IMR-90 (cell line): ENCODE measurements around the gene TTLL8. TPM values are rescaled to one million over a fixed set of nuclear protein-coding genes. Genes with fewer than 3 reads are reported as not detected.

Source experiments
- ATAC-seq: fragments of 200-7000 bp; cut with Tn5 transposase; 2 replicates; pipeline ENCODE4 v1.9.1; 2020; ENCODE audit warnings: low read depth, mild to moderate bottlenecking, moderate library complexity
- BruUV-seq: library from RNA; stranded (reverse); fragments of 400-500 nt; replicated peaks from 2 replicates; lab custom pipeline; 2021; lab: Mats Ljungman, UMichigan
- CTCF ChIA-PET: fragments of 300-600 bp; formaldehyde crosslinking; extraction: SDS; loops from one replicate; lab custom pipeline; 2021; ENCODE audit warnings: antibody characterized with exemption; lab: Yijun Ruan, JAX
- POLR2A ChIA-PET: fragments of 300-600 bp; sonication (Branson Sonifier 250); formaldehyde crosslinking; loops from one replicate; lab custom pipeline; 2022; ENCODE audit warnings: antibody characterized with exemption; ENCODE audit not compliant: unreplicated experiment; lab: Charles Lee
- DNase-seq: peaks from one replicate; pipeline ENCODE4 v3.0.0; 2013
- H2AFZ ChIP-seq: replicated peaks from 2 replicates; pipeline ENCODE3; 2013; ENCODE audit warnings: low read length, mild to moderate bottlenecking; ENCODE audit not compliant: poor library complexity
- H2AK5ac ChIP-seq: 2 replicates; pipeline ENCODE4 v1.6.1; 2013; ENCODE audit warnings: low read depth, low read length, inconsistent platforms
- H2AK9ac ChIP-seq: replicated peaks from 2 replicates; pipeline ENCODE3; 2013; ENCODE audit warnings: mild to moderate bottlenecking, low read depth, low read length, moderate library complexity; ENCODE audit not compliant: poor library complexity
- H2BK120ac ChIP-seq: 2 replicates; pipeline ENCODE4 v1.6.1; 2013; ENCODE audit warnings: low read depth, low read length, inconsistent platforms
- H2BK15ac ChIP-seq: 3 replicates; pipeline ENCODE4 v1.6.1; 2013; ENCODE audit warnings: low read depth, low read length, inconsistent platforms
- H2BK20ac ChIP-seq: 2 replicates; pipeline ENCODE4 v1.6.1; 2013; ENCODE audit warnings: low read depth, mild to moderate bottlenecking, inconsistent platforms, low read length, moderate library complexity
- H2BK5ac ChIP-seq: 2 replicates; pipeline ENCODE4 v1.6.1; 2013; ENCODE audit warnings: mild to moderate bottlenecking, low read depth, low read length, inconsistent platforms; ENCODE audit not compliant: poor library complexity, severe bottlenecking
- H3K14ac ChIP-seq: replicated peaks from 2 replicates; pipeline ENCODE4 v1.6.1; 2013; ENCODE audit warnings: low read depth, low read length, inconsistent platforms
- H3K18ac ChIP-seq: 2 replicates; pipeline ENCODE4 v1.6.1; 2013; ENCODE audit warnings: low read depth, low read length, control low read depth
- H3K23ac ChIP-seq: 2 replicates; pipeline ENCODE4 v1.6.1; 2013; ENCODE audit warnings: low read depth, low read length, inconsistent platforms
- H3K27ac ChIP-seq: 2 replicates; pipeline ENCODE4 v1.5.1; 2013; ENCODE audit warnings: mild to moderate bottlenecking, control low read depth, low read length; ENCODE audit not compliant: insufficient read depth
- H3K27me3 ChIP-seq: 2 replicates; pipeline ENCODE4 v1.6.1; 2013; ENCODE audit warnings: low read length; ENCODE audit not compliant: control insufficient read depth, insufficient read depth
- H3K36me3 ChIP-seq: 2 replicates; pipeline ENCODE4 v1.6.1; 2013; ENCODE audit warnings: low read length, mixed read lengths; ENCODE audit not compliant: control insufficient read depth, insufficient read depth
- H3K4ac ChIP-seq: 2 replicates; pipeline ENCODE4 v1.6.1; 2013; ENCODE audit warnings: low read depth, low read length, inconsistent platforms
- H3K4me1 ChIP-seq: 2 replicates; pipeline ENCODE4 v1.6.1; 2013; ENCODE audit warnings: low read length, mixed read lengths; ENCODE audit not compliant: control insufficient read depth, insufficient read depth
- H3K4me2 ChIP-seq: 2 replicates; pipeline ENCODE4 v1.6.1; 2013; ENCODE audit warnings: low read depth, mild to moderate bottlenecking, control low read depth, low read length, moderate library complexity
- H3K4me3 ChIP-seq: 2 replicates; pipeline ENCODE4 v1.5.1; 2013; ENCODE audit warnings: low read depth, mild to moderate bottlenecking, control low read depth, low read length, moderate library complexity; ENCODE audit not compliant: insufficient read depth
- H3K56ac ChIP-seq: 2 replicates; pipeline ENCODE4 v1.6.1; 2013; ENCODE audit warnings: low read length, inconsistent platforms; ENCODE audit not compliant: insufficient read depth; ENCODE audit errors: extremely low read depth
- H3K79me1 ChIP-seq, 2 experiments: 2 replicates each; pipeline ENCODE4 v1.6.1; 2013; ENCODE audit warnings: low read length in 2 of 2, inconsistent platforms in 1 of 2, low read depth in 1 of 2
- H3K9ac ChIP-seq: 2 replicates; pipeline ENCODE4 v1.6.1; 2013; ENCODE audit warnings: low read depth, low read length, control low read depth
- H3K9me1 ChIP-seq: 2 replicates; pipeline ENCODE4 v1.6.1; 2013; ENCODE audit warnings: low read length, inconsistent platforms; ENCODE audit not compliant: insufficient read depth
- H3K9me3 ChIP-seq: 2 replicates; pipeline ENCODE4 v1.6.1; 2013; ENCODE audit warnings: low read length; ENCODE audit not compliant: control insufficient read depth, insufficient read depth
- H4K20me1 ChIP-seq: 2 replicates; pipeline ENCODE4 v1.6.1; 2013; ENCODE audit warnings: low read length, inconsistent platforms; ENCODE audit not compliant: insufficient read depth
- H4K5ac ChIP-seq: 2 replicates; pipeline ENCODE4 v1.6.1; 2013; ENCODE audit warnings: mild to moderate bottlenecking, low read depth, low read length, control low read depth
- H4K8ac ChIP-seq, 2 experiments: 2 replicates each; pipeline ENCODE4 v1.6.1; 2013; ENCODE audit warnings: low read depth in 2 of 2, low read length in 2 of 2, control low read depth in 1 of 2, inconsistent platforms in 1 of 2
- H4K91ac ChIP-seq: 2 replicates; pipeline ENCODE4 v1.6.1; 2013; ENCODE audit warnings: low read depth, low read length, inconsistent platforms; ENCODE audit not compliant: insufficient read depth
- MXI1 ChIP-seq: IDR thresholded peaks from 2 replicates; pipeline ENCODE4 v1.6.1; 2012; ENCODE audit warnings: low read depth, mild to moderate bottlenecking, low read length, moderate library complexity, borderline replicate concordance
- USF2 ChIP-seq: fragments of 150-350 bp; IDR thresholded peaks from 2 replicates; pipeline ENCODE4 v1.6.1; 2017; ENCODE audit warnings: mild to moderate bottlenecking, antibody characterized with exemption, low read length, low read depth
- WGBS, 2 experiments: methylation state at CpG; one replicate each; pipeline versions ENCODE4 v1.1.5 to v1.1.7; 2013; ENCODE audit warnings: missing lambda C conversion rate in 2 of 2; ENCODE audit not compliant: insufficient read length in 1 of 2; ENCODE audit errors: extremely low coverage in 2 of 2; 5-methylcytosine and 5-hydroxymethylcytosine counted together
- dilution Hi-C: fragments of 300-500 bp; cut with HindIII; formaldehyde crosslinking; loops from one replicate; pipeline ENCODE4 v1.14.3; 2018; ENCODE audit warnings: low sequenced_read_pairs; ENCODE audit not compliant: unreplicated experiment
- in situ Hi-C: fragments of 300-500 bp; cut with MboI; formaldehyde crosslinking; loops from 3 replicates; pipeline ENCODE4 v1.14.3; 2019; ENCODE audit warnings: low sequenced_read_pairs, inconsistent platforms, mixed read lengths
- intact Hi-C: fragments of 100-400 bp; cut with micrococcal nuclease; formaldehyde crosslinking; loops from 2 replicates; pipeline ENCODE4 v1.10.0; 2022
- polyA plus RNA-seq, 3 experiments: library from polyadenylated mRNA; depleted of rRNA; stranded (reverse); fragments of >200 nt; gene quantifications; 2 replicates each; pipeline ENCODE4 v1.2.3, GENCODE V29; 2012; ENCODE audit warnings: low replicate concordance in 1 of 3
- total RNA-seq: library from RNA; depleted of rRNA; stranded (reverse); fragments of >200 nt; gene quantifications from 2 replicates; pipeline ENCODE4 v1.2.3, GENCODE V29; 2012
- TF ChIP-seq, protein P1 (sequence below): fragments of 150-350 bp; IDR thresholded peaks from 2 replicates; pipeline ENCODE4 v1.6.1; 2016; ENCODE audit warnings: low read depth, mild to moderate bottlenecking, low read length, moderate library complexity, borderline replicate concordance

TTLL8 gene
- total and polyA plus RNA-seq, 2 of the 4 experiments (the other 2 are of a cell fraction) = not detected

DNA sequence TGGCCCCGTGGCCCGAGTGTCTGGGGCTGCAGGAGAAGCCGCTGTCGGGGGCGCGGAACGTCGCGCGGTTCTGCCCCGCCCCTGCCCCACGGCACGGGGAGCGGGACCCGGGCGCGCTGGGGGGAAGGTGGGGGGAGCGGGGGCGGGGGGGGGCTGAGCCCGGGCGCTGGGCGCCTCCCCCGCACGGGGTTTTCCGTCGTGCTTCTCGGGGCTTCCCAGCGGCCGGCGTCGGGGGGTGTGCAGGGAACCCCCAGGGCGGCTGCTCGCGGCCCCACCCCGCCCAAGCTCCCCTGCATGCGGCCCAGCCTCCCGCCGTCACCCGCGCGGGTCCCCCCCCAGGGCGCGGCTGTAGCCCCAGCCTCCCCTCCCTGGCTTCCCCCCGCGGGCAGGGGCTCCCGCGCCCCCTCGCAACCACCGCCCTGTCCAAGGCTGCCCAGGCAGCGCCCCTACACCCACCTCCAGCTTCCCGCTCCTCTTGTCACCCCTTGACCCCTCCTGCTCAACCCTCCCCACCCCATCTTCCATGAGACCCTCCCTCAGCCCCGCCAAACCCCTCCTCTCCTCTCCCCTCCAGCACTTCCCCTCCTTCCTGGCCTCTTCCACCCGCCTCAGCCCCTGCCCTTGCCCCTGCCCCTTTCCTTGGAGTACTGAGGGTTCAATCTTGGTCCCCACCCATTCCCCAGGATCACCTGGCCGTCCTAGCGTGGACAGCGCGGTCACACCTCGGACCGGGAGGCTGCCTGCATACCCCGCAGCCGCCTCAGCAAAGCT, 47.2 kb downstream of the TTLL8 start:
- peaks cover 2% of the 10 kb centered on the region; the same call in 1 of the 2 replicates for H3K4me1 ChIP-seq
- no peak overlapping the region for H4K91ac ChIP-seq
- POLR2A ChIA-PET = no interaction called here
- H3K14ac ChIP-seq = no peak overlapping the region
- no peak overlapping the region for H2BK15ac ChIP-seq
- dilution Hi-C loops = no loop called here
- no peak overlapping the region for H2BK120ac ChIP-seq
- no peak overlapping the region for H3K9ac ChIP-seq
- H2AK5ac ChIP-seq = no peak overlapping the region
- WGBS, 2 experiments = 3% methylated on average over 15 of the region's 61 CpGs; no CpG with 5 or more reads in 1 of the 2 experiments
- in situ Hi-C loops = no loop called here
- no peak overlapping the region for H3K23ac ChIP-seq
- H2AFZ ChIP-seq = no peak overlapping the region
- H3K4me3 ChIP-seq = no peak overlapping the region
- intact Hi-C loops = no loop called here
- no TSS peak for BruUV-seq
- H3K4me2 ChIP-seq = no peak overlapping the region
- H3K36me3 ChIP-seq = no peaks in the 10 kb centered on the region
- no peak for DNase-seq
- no peak overlapping the region for H4K5ac ChIP-seq
- H3K9me3 ChIP-seq = no peaks in the 10 kb centered on the region; the same call in 1 of the 2 replicates
- CTCF ChIA-PET = no interaction called here
- H3K9me1 ChIP-seq = no peaks in the 10 kb centered on the region
- H2AK9ac ChIP-seq = no peak overlapping the region
- no peak overlapping the region for H3K18ac ChIP-seq
- no peak for ATAC-seq
- H2BK20ac ChIP-seq = no peak overlapping the region
- no peak overlapping the region for H3K4ac ChIP-seq
- H4K8ac ChIP-seq = no peak overlapping the region
- TF ChIP-seq, protein P1, sequence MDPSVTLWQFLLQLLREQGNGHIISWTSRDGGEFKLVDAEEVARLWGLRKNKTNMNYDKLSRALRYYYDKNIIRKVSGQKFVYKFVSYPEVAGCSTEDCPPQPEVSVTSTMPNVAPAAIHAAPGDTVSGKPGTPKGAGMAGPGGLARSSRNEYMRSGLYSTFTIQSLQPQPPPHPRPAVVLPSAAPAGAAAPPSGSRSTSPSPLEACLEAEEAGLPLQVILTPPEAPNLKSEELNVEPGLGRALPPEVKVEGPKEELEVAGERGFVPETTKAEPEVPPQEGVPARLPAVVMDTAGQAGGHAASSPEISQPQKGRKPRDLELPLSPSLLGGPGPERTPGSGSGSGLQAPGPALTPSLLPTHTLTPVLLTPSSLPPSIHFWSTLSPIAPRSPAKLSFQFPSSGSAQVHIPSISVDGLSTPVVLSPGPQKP = no peak
- TF ChIP-seq USF2 = no peak
- no peak for TF ChIP-seq MXI1
- no peak overlapping the region for H2BK5ac ChIP-seq
- H3K56ac ChIP-seq = no peak overlapping the region
- no peaks in the 10 kb centered on the region for H3K79me1 ChIP-seq
- peaks cover 56% of the 10 kb centered on the region for H3K27me3 ChIP-seq
- no peaks in the 10 kb centered on the region for H4K20me1 ChIP-seq
- no peak overlapping the region for H3K27ac ChIP-seq
